ENCODE results near the gene CAMK1D. TPM values are rescaled to one million over a fixed set of nuclear protein-coding genes. Genes with fewer than 3 reads are reported as not detected.

CAMK1D gene
- total and polyA plus RNA-seq, 3 donors from 2014 or later, result 10.0 to 14.5 (median 14.0) TPM

DNA sequence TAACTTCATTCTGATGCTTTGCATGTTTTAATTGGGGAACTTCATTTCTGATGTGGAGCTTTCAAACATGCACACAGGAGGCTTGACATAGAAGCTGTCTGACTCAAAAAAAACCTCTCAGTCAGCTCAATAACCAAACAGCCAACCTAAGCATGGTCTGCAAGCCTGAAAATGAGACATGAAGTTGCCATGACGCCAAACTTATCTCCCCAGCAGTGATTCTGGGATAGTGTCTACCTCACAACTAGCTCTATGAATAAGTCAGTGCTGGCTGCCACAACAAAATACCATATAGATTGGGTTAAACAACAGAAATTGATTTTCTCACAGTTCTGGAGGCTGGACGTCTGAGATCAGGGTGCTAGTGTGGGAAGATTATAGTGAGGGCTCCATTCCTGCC is 408.0 kb downstream of the CAMK1D start:
- intact Hi-C loops (cut with DNase I; ENCODE audit: low total_unique reads), result no loop called here

DNA sequence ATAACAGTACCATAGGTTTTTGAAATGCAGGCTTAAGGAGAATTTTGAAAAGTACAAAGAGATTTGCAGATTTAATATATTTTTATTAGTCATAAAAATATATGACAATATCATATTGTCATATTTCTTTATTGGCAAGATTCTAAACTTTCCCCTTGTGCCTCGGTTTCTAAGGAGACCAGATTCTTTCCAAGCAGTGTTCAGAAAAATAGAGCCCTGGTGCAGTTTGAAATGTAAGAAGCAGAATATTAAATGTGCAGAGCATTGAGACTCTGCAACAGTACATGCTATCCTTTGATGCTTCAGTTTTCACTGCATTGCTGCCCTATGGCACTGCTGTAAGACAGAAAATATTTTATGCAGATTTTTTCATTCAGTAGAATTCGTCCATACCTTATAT is 408.9 kb downstream of the CAMK1D start:
- DNase-seq, result no peak
- no peaks in the 10 kb centered on the region for H3K36me3 ChIP-seq (ENCODE audit: low read depth, missing control alignments)
- WGBS, 2 donors, result 85 to 91% methylated on average over 2 of the region's 2 CpGs
- intact Hi-C loops (cut with DNase I; ENCODE audit: low total_unique reads), result no loop called here
- H3K9me3 ChIP-seq, result no peaks in the 10 kb centered on the region
- no peaks in the 10 kb centered on the region for H3K27me3 ChIP-seq
- H3K4me1 ChIP-seq, result no peaks in the 10 kb centered on the region
- H3K4me3 ChIP-seq, result no peak overlapping the region
- H3K27ac ChIP-seq, result no peak overlapping the region
- TF ChIP-seq, protein P1, sequence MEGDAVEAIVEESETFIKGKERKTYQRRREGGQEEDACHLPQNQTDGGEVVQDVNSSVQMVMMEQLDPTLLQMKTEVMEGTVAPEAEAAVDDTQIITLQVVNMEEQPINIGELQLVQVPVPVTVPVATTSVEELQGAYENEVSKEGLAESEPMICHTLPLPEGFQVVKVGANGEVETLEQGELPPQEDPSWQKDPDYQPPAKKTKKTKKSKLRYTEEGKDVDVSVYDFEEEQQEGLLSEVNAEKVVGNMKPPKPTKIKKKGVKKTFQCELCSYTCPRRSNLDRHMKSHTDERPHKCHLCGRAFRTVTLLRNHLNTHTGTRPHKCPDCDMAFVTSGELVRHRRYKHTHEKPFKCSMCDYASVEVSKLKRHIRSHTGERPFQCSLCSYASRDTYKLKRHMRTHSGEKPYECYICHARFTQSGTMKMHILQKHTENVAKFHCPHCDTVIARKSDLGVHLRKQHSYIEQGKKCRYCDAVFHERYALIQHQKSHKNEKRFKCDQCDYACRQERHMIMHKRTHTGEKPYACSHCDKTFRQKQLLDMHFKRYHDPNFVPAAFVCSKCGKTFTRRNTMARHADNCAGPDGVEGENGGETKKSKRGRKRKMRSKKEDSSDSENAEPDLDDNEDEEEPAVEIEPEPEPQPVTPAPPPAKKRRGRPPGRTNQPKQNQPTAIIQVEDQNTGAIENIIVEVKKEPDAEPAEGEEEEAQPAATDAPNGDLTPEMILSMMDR (IDR thresholded peaks at IDR 0.05), result no peak
- no peak for TF ChIP-seq POLR2A (IDR thresholded peaks at IDR 0.05)

More for the DNA sequence above, 408.0 kb downstream of the CAMK1D start:
- Histone ChIP-seq H3K36me3 (ENCODE audit: low read depth, missing control alignments) (no peaks in the 10 kb centered on the region), H3K9me3 (no peaks in the 10 kb centered on the region), H3K4me3 (no peak overlapping the region), H3K27me3 (no peaks in the 10 kb centered on the region), H3K4me1 (no peaks in the 10 kb centered on the region), H3K27ac (no peak overlapping the region)
- whole genome bisulfite sequencing, 2 donors, result 84 to 91% methylated on average over 2 of the region's 2 CpGs
- TF ChIP-seq POLR2A (IDR thresholded peaks at IDR 0.05), result no peak
- TF ChIP-seq, protein P1 (IDR thresholded peaks at IDR 0.05), result no peak
- DNase-seq, result no peak

DNA sequence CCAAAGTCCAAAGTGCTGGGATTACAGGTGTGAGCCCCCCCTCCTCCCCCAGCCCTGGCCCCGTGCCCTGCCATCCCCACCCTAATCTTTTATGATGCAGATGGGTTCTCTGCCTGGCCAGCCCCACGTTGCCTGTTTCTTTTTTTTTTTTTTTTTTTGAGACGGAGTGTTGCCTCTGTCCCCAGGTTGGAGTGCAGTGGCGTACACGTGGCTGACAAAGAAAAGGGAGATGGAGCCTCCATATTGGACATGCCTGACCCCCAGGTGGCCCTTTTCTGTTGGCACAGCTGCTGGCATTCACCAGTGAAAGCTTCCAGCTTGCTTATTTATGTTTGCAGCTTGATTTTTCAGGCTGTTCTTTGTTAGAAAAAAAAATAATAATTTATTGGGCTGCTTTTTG is 416.9 kb downstream of the CAMK1D start:
- Histone ChIP-seq H3K4me3 (no peak overlapping the region), H3K27ac (no peak overlapping the region), H3K27me3 (no peaks in the 10 kb centered on the region), H3K4me1 (peaks cover 21% of the 10 kb centered on the region), H3K36me3 (ENCODE audit: low read depth, missing control alignments) (no peaks in the 10 kb centered on the region), H3K9me3 (no peaks in the 10 kb centered on the region)
- no peak for DNase-seq
- no peak for TF ChIP-seq POLR2A (IDR thresholded peaks at IDR 0.05)
- TF ChIP-seq, protein P1 (IDR thresholded peaks at IDR 0.05), result no peak
- intact Hi-C loops (cut with DNase I; ENCODE audit: low total_unique reads), result no loop called here
- WGBS, 2 donors, result 87 to 92% methylated on average over 4 to 5 of the region's 5 CpGs

DNA sequence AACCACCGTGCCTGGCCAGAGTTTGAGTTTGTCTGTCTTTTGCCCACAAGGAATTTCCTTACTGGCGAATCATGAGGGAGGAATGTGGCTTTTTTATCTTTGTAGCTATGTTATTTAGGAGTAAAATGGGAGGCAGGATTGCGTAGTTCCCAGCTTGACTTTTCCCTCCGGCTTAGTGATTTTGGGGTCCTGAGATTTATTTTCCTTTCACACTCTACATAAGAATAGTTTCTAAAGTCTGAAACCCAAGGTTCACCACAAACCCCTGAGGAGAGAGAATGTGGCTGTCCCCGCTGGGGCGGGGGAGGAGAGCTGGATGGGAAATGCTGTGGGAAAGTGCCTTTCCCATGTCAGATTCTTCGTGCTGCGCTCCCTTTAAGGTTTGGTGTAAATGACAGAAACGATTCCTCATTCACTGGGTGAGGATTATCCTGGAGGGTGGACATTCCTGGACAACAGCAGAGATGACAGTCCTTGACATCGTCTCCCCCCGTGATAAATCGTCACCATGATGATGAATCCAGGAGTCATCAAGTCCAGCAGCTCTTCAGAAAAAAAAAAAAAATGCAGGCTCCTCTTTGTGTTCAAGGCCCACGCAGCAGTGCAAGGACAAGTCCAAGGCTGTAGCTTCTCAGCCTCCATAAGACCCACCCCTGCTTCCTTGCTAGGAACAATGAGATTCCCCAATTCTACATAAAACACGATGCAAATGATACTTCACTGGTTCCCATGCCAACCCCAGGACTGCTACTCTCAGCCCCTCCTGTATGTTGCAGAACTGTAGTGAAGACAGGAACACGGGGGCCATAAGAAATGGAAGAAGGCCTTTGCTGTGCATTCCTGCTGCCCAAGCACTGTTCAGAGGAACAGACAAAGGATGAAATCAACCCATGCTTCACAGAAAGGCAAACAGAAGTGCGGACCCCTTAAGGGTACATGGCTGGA is 419.1 kb downstream of the CAMK1D start:
- no peak for DNase-seq
- no peaks in the 10 kb centered on the region for H3K27me3 ChIP-seq
- no peak for TF ChIP-seq POLR2A (IDR thresholded peaks at IDR 0.05)
- TF ChIP-seq, protein P1 (IDR thresholded peaks at IDR 0.05), result no peak
- H3K9me3 ChIP-seq, result no peaks in the 10 kb centered on the region
- peaks cover 21% of the 10 kb centered on the region for H3K4me1 ChIP-seq
- H3K4me3 ChIP-seq, result no peak overlapping the region
- 48 to 58% methylated on average over 16 of the region's 16 CpGs for WGBS, 2 donors
- intact Hi-C loops (cut with DNase I; ENCODE audit: low total_unique reads), result no loop called here
- no peaks in the 10 kb centered on the region for H3K36me3 ChIP-seq (ENCODE audit: low read depth, missing control alignments)
- no peak overlapping the region for H3K27ac ChIP-seq

Data from testis (tissue), 3 donors.